GM19372 (cell line): ENCODE results near the gene MRPS6.

Experiments used
- ATAC-seq: cut with Tn5 transposase; IDR thresholded peaks from one replicate; pipeline ENCODE4 v1.9.1; 2021; ENCODE audit warnings: mild to moderate bottlenecking, low read depth, moderate library complexity; ENCODE audit not compliant: unreplicated experiment

Gene MRPS6

GRCh38 chr21:34065027-34065426 lies 8.4 kb upstream of the MRPS6 start:
- no peak for ATAC-seq

- no peak for ATAC-seq
Observed at GRCh38 chr21:34071683-34072082, 1.7 kb upstream of the MRPS6 start.

GRCh38 chr21:34072145-34073031 lies 990 bp upstream of the MRPS6 start:
- ATAC-seq = no peak

GRCh38 chr21:34073749-34074282 lies 438 bp downstream of the MRPS6 start:
- ATAC-seq = peak; percentile 44

- no peak for ATAC-seq
Observed at GRCh38 chr21:34074283-34075090, 1.1 kb downstream of the MRPS6 start.

- no peak for ATAC-seq
Observed at GRCh38 chr21:34075091-34075425, 1.7 kb downstream of the MRPS6 start.

- ATAC-seq = no peak
Observed at GRCh38 chr21:34075760-34076660, 2.6 kb downstream of the MRPS6 start.

- ATAC-seq = no peak
Observed at GRCh38 chr21:34076835-34077234, 3.5 kb downstream of the MRPS6 start.

- ATAC-seq = no peak
Observed at GRCh38 chr21:34077888-34078287, 4.5 kb downstream of the MRPS6 start.

- ATAC-seq = no peak
Observed at GRCh38 chr21:34078915-34079314, 5.5 kb downstream of the MRPS6 start.

- ATAC-seq = no peak
Observed at GRCh38 chr21:34080710-34081109, 7.3 kb downstream of the MRPS6 start.

- ATAC-seq = no peak
Observed at GRCh38 chr21:34082769-34083168, 9.4 kb downstream of the MRPS6 start.

GRCh38 chr21:34083357-34083756 lies 10.0 kb downstream of the MRPS6 start:
- ATAC-seq = no peak

- no peak for ATAC-seq
Observed at GRCh38 chr21:34085129-34085528, 11.8 kb downstream of the MRPS6 start.

- ATAC-seq = no peak
Observed at GRCh38 chr21:34086887-34087306, 13.5 kb downstream of the MRPS6 start.

GRCh38 chr21:34088752-34089151 lies 15.4 kb downstream of the MRPS6 start:
- ATAC-seq = no peak

GRCh38 chr21:34091032-34091431 lies 17.7 kb downstream of the MRPS6 start:
- ATAC-seq = no peak

- ATAC-seq = no peak
Observed at GRCh38 chr21:34091607-34092006, 18.2 kb downstream of the MRPS6 start.

GRCh38 chr21:34092262-34092921 lies 19.0 kb downstream of the MRPS6 start:
- no peak for ATAC-seq

GRCh38 chr21:34093083-34093482 lies 19.7 kb downstream of the MRPS6 start:
- ATAC-seq = no peak
